HepG2 (cell line): ENCODE data around the gene HS6ST1. TPM values are rescaled to one million over a fixed set of nuclear protein-coding genes. Genes with fewer than 3 reads are reported as not detected.
A peak's percentile ranks its signal among the peaks of the same experiment; 100 is the strongest.

Experiments used
- ATAC-seq: fragments of 200-7000 bp; cut with Tn5 transposase; 3 replicates; pipeline ENCODE4 v1.9.1; 2020; ENCODE audit warnings: mild to moderate bottlenecking, moderate library complexity
- BruUV-seq: library from RNA; stranded (reverse); fragments of 400-500 nt; replicated peaks from 2 replicates; lab custom pipeline; 2021; lab: Mats Ljungman, UMichigan
- CTCF ChIA-PET: fragments of 300-600 bp; formaldehyde crosslinking; extraction: SDS; loops from one replicate; lab custom pipeline; 2021; ENCODE audit warnings: low total read pairs, inconsistent platforms, low intra/inter-chr PET ratio; lab: Yijun Ruan, JAX
- POLR2A ChIA-PET: fragments of 350-600 bp; sonication (Branson Sonifier 250); formaldehyde crosslinking; loops from one replicate; lab custom pipeline; 2020; ENCODE audit warnings: antibody characterized with exemption, inconsistent platforms; lab: Yijun Ruan, JAX
- DNase-seq: peaks from one replicate; pipeline ENCODE4 v3.0.0-alpha.2; 2015; ENCODE audit warnings: low spot score
- FAIRE-seq: peaks from 3 replicates; lab custom pipeline; 2011; peaks lifted over from hg19 to GRCh38; lab: Jason Lieb, UNC
- H2AFZ ChIP-seq: one replicate; pipeline ENCODE4 v1.6.1; 2011; ENCODE audit warnings: low read length, inconsistent platforms
- H3K27ac ChIP-seq: fragments of 300-600 bp; 3 replicates; pipeline ENCODE4 v1.8.0; 2011; ENCODE audit warnings: mixed run types, mild to moderate bottlenecking, mixed read lengths, low read length, inconsistent platforms; ENCODE audit not compliant: insufficient read depth; ENCODE audit errors: extremely low read length
- H3K27me3 ChIP-seq, 2 experiments: fragments of 200-600 bp in 1 of 2; 2 replicates in 1 of 2; 3 replicates in 1 of 2; pipeline versions ENCODE4 v1.6.0 to v1.8.0; 2011; ENCODE audit warnings: low read length in 2 of 2, mild to moderate bottlenecking in 2 of 2, moderate library complexity in 2 of 2, inconsistent platforms in 1 of 2; ENCODE audit not compliant: insufficient read depth in 2 of 2, control insufficient read depth in 1 of 2
- H3K36me3 ChIP-seq, 2 experiments: fragments of 200-600 bp in 1 of 2; replicated peaks in 1 of 2; 2 replicates in 1 of 2; 3 replicates in 1 of 2; pipeline versions ENCODE4 v1.5.1 to v1.8.0; 2011; ENCODE audit warnings: low read length in 2 of 2, inconsistent platforms in 1 of 2; ENCODE audit not compliant: insufficient read depth in 2 of 2, control insufficient read depth in 1 of 2
- H3K4me1 ChIP-seq: 2 replicates; pipeline ENCODE4 v1.5.1; 2012; ENCODE audit warnings: low read length, inconsistent platforms; ENCODE audit not compliant: insufficient read depth
- H3K4me2 ChIP-seq: 2 replicates; pipeline ENCODE4 v1.6.0; 2011; ENCODE audit warnings: low read depth, low read length, inconsistent platforms
- H3K4me3 ChIP-seq, 3 experiments: fragments of 200-600 bp in 1 of 3; sonication (generic), shearing (Covaris generic) in 1 of 3; replicated peaks in 1 of 3; 2 replicates each; pipeline ENCODE4 v1.5.1; 2011 to 2016; ENCODE audit warnings: low read length in 3 of 3, inconsistent platforms in 2 of 3, low read depth in 2 of 3, mild to moderate bottlenecking in 2 of 3, control low read depth in 1 of 3, mixed read lengths in 1 of 3; ENCODE audit not compliant: insufficient read depth in 1 of 3
- H3K79me2 ChIP-seq: one replicate; pipeline ENCODE4 v1.6.1; 2011; ENCODE audit warnings: low read length, inconsistent platforms; ENCODE audit not compliant: insufficient read depth
- H3K9ac ChIP-seq: 2 replicates; pipeline ENCODE4 v1.6.0; 2011; ENCODE audit warnings: mild to moderate bottlenecking, low read depth, low read length, inconsistent platforms; ENCODE audit not compliant: insufficient read depth
- H3K9me3 ChIP-seq: 2 replicates; pipeline ENCODE4 v1.5.1; 2012; ENCODE audit warnings: mild to moderate bottlenecking, low read length
- H4K20me1 ChIP-seq: 2 replicates; pipeline ENCODE4 v1.6.0; 2011; ENCODE audit warnings: inconsistent platforms, mild to moderate bottlenecking, low read length, moderate library complexity; ENCODE audit not compliant: insufficient read depth
- AGO2 ChIP-seq: fragments of 200-400 bp; formaldehyde crosslinking; optimal IDR thresholded peaks from 2 replicates; pipeline ENCODE3; 2017; ENCODE audit warnings: mild to moderate bottlenecking, low read depth, low read length, moderate library complexity
- AKAP8 ChIP-seq: sonication (generic); formaldehyde crosslinking; IDR thresholded peaks from 2 replicates; pipeline ENCODE4 v1.5.1; 2020; ENCODE audit warnings: mild to moderate bottlenecking, missing genetic modification reagents
- ELF1 ChIP-seq: sonication (generic); formaldehyde crosslinking; IDR thresholded peaks from 2 replicates; pipeline ENCODE4 v1.4.0; 2020; ENCODE audit warnings: missing genetic modification reagents
- HBP1 ChIP-seq: IDR thresholded peaks from 2 replicates; pipeline ENCODE4 v1.6.1; 2016; ENCODE audit warnings: low read depth, control low read depth
- IRF1 ChIP-seq: sonication (generic); formaldehyde crosslinking; IDR thresholded peaks from 2 replicates; pipeline ENCODE4 v1.4.0; 2020; ENCODE audit warnings: low read depth, mild to moderate bottlenecking, missing genetic modification reagents
- SRSF4 ChIP-seq: fragments of 200-400 bp; formaldehyde crosslinking; IDR thresholded peaks from one replicate; pipeline ENCODE4 v1.6.1; 2018; ENCODE audit warnings: mild to moderate bottlenecking, low read depth, low read length, moderate library complexity; ENCODE audit not compliant: poor library complexity, severe bottlenecking
- ZZZ3 ChIP-seq: sonication (generic); formaldehyde crosslinking; IDR thresholded peaks from 2 replicates; pipeline ENCODE4 v1.4.0; 2020; ENCODE audit warnings: missing genetic modification reagents, mild to moderate bottlenecking, borderline replicate concordance
- WGBS: methylation state at CpG from one replicate; pipeline ENCODE4 v1.1.6; 2017; ENCODE audit warnings: low lambda C conversion rate; 5-methylcytosine and 5-hydroxymethylcytosine counted together
- in situ Hi-C: cut with HindIII; loops from 2 replicates; pipeline ENCODE4 v1.10.0; 2017; ENCODE audit warnings: low pct_unique_long_range_greater_than_20kb; ENCODE audit not compliant: extremely low pct_ligation_motif_present
- intact Hi-C: fragments of 100-400 bp; cut with micrococcal nuclease; formaldehyde crosslinking; loops from one replicate; pipeline ENCODE4 v1.10.0; 2022; ENCODE audit not compliant: unreplicated experiment
- polyA plus RNA-seq, 8 experiments: library from polyadenylated mRNA; depleted of rRNA in 3 of 8; stranded (reverse) in 7 of 8; unstranded in 1 of 8; fragments of >200 nt; fragmentation: Illumina TruSeq in 4 of 8; extraction: Trizol in 4 of 8; gene quantifications; 2 replicates each; pipeline versions ENCODE4 v1.2.1 to v1.2.3, GENCODE V29; 2011 to 2016; ENCODE audit warnings: low read depth in 4 of 8, missing spikeins in 1 of 8, mixed read lengths in 1 of 8; ENCODE audit not compliant: insufficient read depth in 1 of 8
- total RNA-seq, 5 experiments: library from RNA; depleted of rRNA; stranded (reverse); fragments of >200 nt; fragmentation: Illumina TruSeq; extraction: Trizol; gene quantifications; 2 replicates each; pipeline ENCODE4 v1.2.3, GENCODE V29; 2016; ENCODE audit warnings: low read depth in 1 of 5

The HS6ST1 gene
- total and polyA plus RNA-seq, 2 of the 13 experiments (the other 11 are each of a cell fraction or from before 2014, with no cell fraction given): 34.5 to 84.6 TPM

- no peak for TF ChIP-seq IRF1
- TF ChIP-seq AGO2: peak; percentile 79
- no peak for TF ChIP-seq ZZZ3 (CRISPR knock-in tag)
- TF ChIP-seq ELF1 (CRISPR knock-in tag): no peak
- no peak for TF ChIP-seq SRSF4
These were observed 18.3 kb downstream of the HS6ST1 start (continued) for GRCh38 chr2:128300151-128301020.

- Histone ChIP-seq H3K27me3 (no peaks in the 10 kb centered on the region), H3K79me2 (peaks cover 100% of the 10 kb centered on the region), H2AFZ (no peak overlapping the region), H3K9ac (no peak overlapping the region), H4K20me1 (peaks cover 89% of the 10 kb centered on the region), H3K4me3 (no peak overlapping the region), H3K27ac (no peak overlapping the region), H3K36me3 (peaks cover 41 to 85% of the 10 kb centered on the region in 2 experiments), H3K9me3 (no peaks in the 10 kb centered on the region), H3K4me1 (peaks cover 27% of the 10 kb centered on the region), H3K4me2 (no peak overlapping the region)
- FAIRE-seq (no peak), DNase-seq (no peak), ATAC-seq (no peak)
- in situ Hi-C loops: no loop called here
- intact Hi-C loops: no loop called here
- 94% methylated on average over 11 of the region's 11 CpGs for WGBS
- POLR2A ChIA-PET: no interaction called here
- no TSS peak for BruUV-seq
- TF ChIP-seq HBP1: no peak
- peak; percentile 85 for TF ChIP-seq AGO2
- TF ChIP-seq AKAP8: peak; percentile 58; the same call in 1 of the 2 replicates
- CTCF ChIA-PET: no interaction called here
These were observed 19.0 kb downstream of the HS6ST1 start for GRCh38 chr2:128299628-128300027.
